Body of pancreas (tissue), 4 donors: Measurements from ENCODE around the gene SYCP2. TPM values are rescaled to one million over a fixed set of nuclear protein-coding genes. Genes with fewer than 3 reads are reported as not detected.

Experiments
- ATAC-seq: fragments of 150-250 bp; one replicate; pipeline ENCODE4 v1.9.1; 2016
- DNase-seq, 4 donors: peaks; one replicate each; pipeline ENCODE4 v3.0.0-alpha.2; 2019
- H3K27ac ChIP-seq, 4 donors: fragments of 200-600 bp; sonication (generic); 1 replicate in 3 of 4; 2 replicates in 1 of 4; pipeline versions ENCODE4 v1.5.1 to v1.6.1; 2016 to 2019; ENCODE audit warnings: mild to moderate bottlenecking in 1 of 4, mixed read lengths in 1 of 4, moderate library complexity in 1 of 4
- H3K27me3 ChIP-seq, 2 donors: fragments of 200-600 bp; sonication (generic); one replicate each; pipeline ENCODE4 v1.6.0; 2016; ENCODE audit warnings: mild to moderate bottlenecking in 1 of 2
- H3K36me3 ChIP-seq, 2 donors: fragments of 200-600 bp; sonication (generic); replicated peaks in 1 of 2; 2 replicates each; pipeline ENCODE4 v1.5.1; 2016; ENCODE audit warnings: low read depth in 2 of 2; ENCODE audit not compliant: insufficient read depth in 1 of 2
- H3K4me1 ChIP-seq: fragments of 200-600 bp; sonication (generic); one replicate; pipeline ENCODE4 v1.6.0; 2016
- H3K4me3 ChIP-seq, 2 donors: fragments of 200-600 bp; sonication (generic); 1 replicate in 1 of 2; 2 replicates in 1 of 2; pipeline ENCODE4 v1.5.1; 2016 to 2019
- H3K9me3 ChIP-seq, 3 donors: fragments of 200-600 bp; sonication (generic); 1 replicate in 2 of 3; 2 replicates in 1 of 3; pipeline ENCODE4 v1.5.1; 2016
- POLR2A ChIP-seq, 3 donors: fragments of 450-650 bp; IDR thresholded peaks; one replicate each; pipeline ENCODE4 v1.6.1; 2016; ENCODE audit warnings: antibody characterized with exemption in 3 of 3, mild to moderate bottlenecking in 2 of 3
- WGBS, 2 donors: methylation state at CpG; one replicate each; pipeline ENCODE4 v1.1.5; 2017; 5-methylcytosine and 5-hydroxymethylcytosine counted together
- intact Hi-C: fragments of 100-400 bp; cut with DNase I; formaldehyde crosslinking; loops from one replicate; pipeline ENCODE4 v1.15.1; 2023
- total RNA-seq, 2 donors: library from RNA; depleted of rRNA; stranded (reverse); fragments of >200 nt; gene quantifications; one replicate each; pipeline ENCODE4 v1.1.0, GENCODE V29; 2016
- TF ChIP-seq, protein P1 (sequence below), 7 experiments: fragments of 450-650 bp in 4 of 7; fragments of 200-600 bp in 3 of 7; sonication (generic) in 3 of 7; IDR thresholded peaks; one replicate each; pipeline ENCODE4 v1.5.1; 2016 to 2019; ENCODE audit warnings: antibody characterized with exemption in 7 of 7

SYCP2 gene
- total RNA-seq, 2 donors from 2014 or later: 3.6 to 15.3 TPM

DNA sequence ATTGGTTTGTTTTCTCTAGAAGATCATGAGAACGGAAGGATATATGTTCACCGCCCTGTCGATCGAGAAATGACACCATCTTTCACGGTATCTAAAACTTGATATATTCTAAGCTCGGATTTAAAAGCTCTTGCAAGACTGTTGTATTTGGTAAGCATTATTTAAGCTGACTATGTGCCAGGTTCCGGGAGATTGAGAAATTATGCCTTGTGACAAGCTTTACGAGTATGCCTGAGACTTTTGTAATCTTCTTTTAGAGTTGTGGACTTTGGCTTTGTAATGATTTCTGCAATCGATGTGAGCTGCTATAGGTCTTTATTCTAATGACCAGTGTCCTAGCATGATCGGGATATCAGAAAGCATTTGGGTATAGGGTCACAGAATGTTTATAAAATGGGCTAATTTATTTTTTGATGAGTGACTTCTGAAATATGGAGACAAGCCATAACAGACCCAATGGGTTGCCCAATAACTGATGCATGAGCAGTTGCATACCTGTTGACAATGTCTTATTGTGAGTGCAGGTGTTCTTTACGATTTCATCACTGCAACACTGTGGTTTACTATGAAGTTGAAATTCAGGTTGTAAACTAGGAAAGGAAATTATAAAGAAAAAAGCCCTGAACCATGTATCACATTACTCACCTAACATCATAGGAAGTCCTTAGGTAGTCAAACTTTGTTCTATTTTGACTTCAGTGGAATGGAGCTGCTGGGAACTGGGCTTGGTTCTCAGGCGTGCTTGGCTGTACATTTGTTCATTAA, 38.8 kb upstream of the SYCP2 start:
- no peak for DNase-seq
- 80 to 83% methylated on average over 12 of the region's 12 CpGs for WGBS, 2 donors
- no peak overlapping the region for H3K27ac ChIP-seq

DNA sequence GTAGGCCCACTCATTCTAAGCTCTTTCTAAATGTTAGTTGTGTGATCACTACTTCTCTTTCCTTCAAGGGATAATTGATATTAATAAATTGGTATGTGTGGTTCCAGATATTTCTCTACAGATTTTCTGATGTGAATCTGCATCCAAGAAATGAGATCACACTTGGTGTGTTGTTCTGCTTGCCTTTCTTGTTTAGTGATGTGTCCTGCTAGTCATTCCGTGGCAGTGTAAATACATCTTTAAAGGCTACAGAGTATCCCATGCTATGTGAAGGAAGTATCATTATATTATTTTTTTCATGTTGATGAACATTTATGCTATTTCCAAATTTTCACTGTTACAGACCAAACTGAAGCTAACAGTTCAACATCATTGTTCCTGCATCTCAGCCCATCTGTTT, 38.0 kb upstream of the SYCP2 start:
- TF ChIP-seq, protein P1, sequence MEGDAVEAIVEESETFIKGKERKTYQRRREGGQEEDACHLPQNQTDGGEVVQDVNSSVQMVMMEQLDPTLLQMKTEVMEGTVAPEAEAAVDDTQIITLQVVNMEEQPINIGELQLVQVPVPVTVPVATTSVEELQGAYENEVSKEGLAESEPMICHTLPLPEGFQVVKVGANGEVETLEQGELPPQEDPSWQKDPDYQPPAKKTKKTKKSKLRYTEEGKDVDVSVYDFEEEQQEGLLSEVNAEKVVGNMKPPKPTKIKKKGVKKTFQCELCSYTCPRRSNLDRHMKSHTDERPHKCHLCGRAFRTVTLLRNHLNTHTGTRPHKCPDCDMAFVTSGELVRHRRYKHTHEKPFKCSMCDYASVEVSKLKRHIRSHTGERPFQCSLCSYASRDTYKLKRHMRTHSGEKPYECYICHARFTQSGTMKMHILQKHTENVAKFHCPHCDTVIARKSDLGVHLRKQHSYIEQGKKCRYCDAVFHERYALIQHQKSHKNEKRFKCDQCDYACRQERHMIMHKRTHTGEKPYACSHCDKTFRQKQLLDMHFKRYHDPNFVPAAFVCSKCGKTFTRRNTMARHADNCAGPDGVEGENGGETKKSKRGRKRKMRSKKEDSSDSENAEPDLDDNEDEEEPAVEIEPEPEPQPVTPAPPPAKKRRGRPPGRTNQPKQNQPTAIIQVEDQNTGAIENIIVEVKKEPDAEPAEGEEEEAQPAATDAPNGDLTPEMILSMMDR (IDR thresholded peaks at IDR 0.05): no peak
- H3K9me3 ChIP-seq: no peaks in the 10 kb centered on the region
- intact Hi-C loops: no loop called here
- ATAC-seq (no peak), DNase-seq (no peak)
- H3K27me3 ChIP-seq: no peaks in the 10 kb centered on the region
- 96 to 97% methylated on average over 1 of the region's 1 CpG for WGBS, 2 donors
- no peak overlapping the region for H3K4me3 ChIP-seq
- no peaks in the 10 kb centered on the region for H3K36me3 ChIP-seq
- no peaks in the 10 kb centered on the region for H3K4me1 ChIP-seq
- H3K27ac ChIP-seq: no peak overlapping the region

More for the DNA sequence above, 38.8 kb upstream of the SYCP2 start:
- no peak overlapping the region for H3K4me3 ChIP-seq
- intact Hi-C loops: no loop called here
- TF ChIP-seq, protein P1 (IDR thresholded peaks at IDR 0.05): no peak
- no peak for TF ChIP-seq POLR2A (IDR thresholded peaks at IDR 0.05)
- no peaks in the 10 kb centered on the region for H3K27me3 ChIP-seq
- H3K4me1 ChIP-seq: no peaks in the 10 kb centered on the region
- H3K9me3 ChIP-seq: no peaks in the 10 kb centered on the region
- ATAC-seq: no peak
- no peaks in the 10 kb centered on the region for H3K36me3 ChIP-seq

DNA sequence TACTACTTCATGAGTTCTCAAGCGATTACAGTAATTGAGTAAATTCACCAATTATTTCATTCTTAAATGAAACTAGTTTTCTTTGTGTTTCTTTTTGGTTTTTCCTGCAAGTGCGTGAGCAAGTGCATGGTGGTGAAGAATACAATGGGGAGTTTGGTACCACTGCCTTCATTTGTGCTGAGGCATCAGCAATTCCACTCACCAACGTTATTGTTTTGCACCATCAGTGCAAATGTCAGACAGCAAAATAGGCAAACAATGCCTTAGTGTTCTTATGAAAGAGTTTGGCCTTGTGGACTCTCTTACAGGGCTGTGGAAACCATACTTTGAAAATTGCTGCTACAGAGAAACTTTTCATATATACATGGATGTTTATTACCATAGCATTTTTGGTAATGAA, 33.0 kb upstream of the SYCP2 start:
- 82 to 84% methylated on average over 3 of the region's 3 CpGs for WGBS, 2 donors

DNA sequence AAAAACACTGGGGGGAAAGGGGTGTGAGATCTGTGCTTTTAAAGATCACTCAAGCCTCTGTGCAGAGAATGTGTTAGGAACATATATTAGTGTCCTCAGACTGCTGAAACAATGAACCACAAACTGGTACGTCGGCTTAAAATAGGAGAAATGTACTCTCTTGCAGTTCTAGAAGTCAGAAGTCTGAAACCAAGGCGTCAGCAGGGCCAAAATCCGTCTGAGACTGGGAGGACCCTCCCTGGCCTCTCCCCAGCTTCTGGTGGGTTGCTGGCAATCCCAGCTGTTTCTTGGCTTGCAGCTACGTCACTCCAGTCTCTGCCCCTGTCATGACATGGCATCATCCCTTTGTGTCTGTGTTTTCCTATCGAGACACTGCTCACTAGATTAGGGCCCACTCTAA, 28.7 kb upstream of the SYCP2 start:
- Histone ChIP-seq H3K9me3 (no peaks in the 10 kb centered on the region), H3K27me3 (no peaks in the 10 kb centered on the region), H3K27ac (no peak overlapping the region), H3K36me3 (no peaks in the 10 kb centered on the region), H3K4me1 (peaks cover 9% of the 10 kb centered on the region), H3K4me3 (no peak overlapping the region)
- TF ChIP-seq, protein P1 (IDR thresholded peaks at IDR 0.05): no peak
- TF ChIP-seq POLR2A (IDR thresholded peaks at IDR 0.05): no peak
- 81 to 83% methylated on average over 6 of the region's 6 CpGs for WGBS, 2 donors
- ATAC-seq: no peak
- DNase-seq: no peak
- intact Hi-C loops: no loop called here

More for the DNA sequence above, 33.0 kb upstream of the SYCP2 start:
- no peak overlapping the region for H3K4me3 ChIP-seq
- TF ChIP-seq POLR2A (IDR thresholded peaks at IDR 0.05): no peak
- TF ChIP-seq, protein P1 (IDR thresholded peaks at IDR 0.05): no peak
- H3K4me1 ChIP-seq: no peaks in the 10 kb centered on the region
- no peaks in the 10 kb centered on the region for H3K9me3 ChIP-seq
- DNase-seq (no peak), ATAC-seq (no peak)
- H3K27me3 ChIP-seq: no peaks in the 10 kb centered on the region
- intact Hi-C loops: no loop called here
- no peaks in the 10 kb centered on the region for H3K36me3 ChIP-seq
- H3K27ac ChIP-seq: no peak overlapping the region

DNA sequence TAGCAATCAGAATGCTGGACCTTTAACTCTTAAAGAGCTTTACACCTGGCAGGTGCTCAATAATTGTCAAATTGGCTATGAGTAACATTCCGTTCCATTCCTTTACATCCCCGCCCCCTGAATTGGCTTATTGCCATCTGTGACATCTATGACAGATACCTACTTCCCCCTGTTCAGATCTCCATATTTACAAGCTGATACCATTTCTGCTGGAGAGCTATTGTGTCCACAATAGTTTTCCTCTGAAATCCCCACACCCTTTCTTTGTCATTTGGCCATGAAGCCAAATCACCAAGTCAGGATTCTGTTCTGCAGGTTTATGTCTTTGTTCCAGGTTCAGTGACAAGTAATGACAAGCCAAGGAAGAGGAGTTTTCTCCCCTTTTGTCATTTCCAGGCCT, 28.0 kb upstream of the SYCP2 start:
- TF ChIP-seq POLR2A (IDR thresholded peaks at IDR 0.05): no peak
- TF ChIP-seq, protein P1 (IDR thresholded peaks at IDR 0.05): no peak
- WGBS, 2 donors: 58 to 65% methylated on average over 2 of the region's 2 CpGs
- Histone ChIP-seq H3K36me3 (no peaks in the 10 kb centered on the region), H3K27ac (no peak overlapping the region), H3K9me3 (no peaks in the 10 kb centered on the region), H3K27me3 (no peaks in the 10 kb centered on the region), H3K4me1 (peaks cover 11% of the 10 kb centered on the region), H3K4me3 (no peak overlapping the region)
- intact Hi-C loops: no loop called here
- ATAC-seq: no peak
- DNase-seq: no peak
